Breast epithelium (tissue), 4 donors: ENCODE measurements around the gene SAMSN1. TPM values are rescaled to one million over a fixed set of nuclear protein-coding genes. Genes with fewer than 3 reads are reported as not detected.

Experiments
- DNase-seq, 2 donors: peaks; one replicate each; pipeline ENCODE4 v3.0.0-alpha.2; 2019; ENCODE audit warnings: low spot score in 2 of 2
- H3K27ac ChIP-seq, 2 donors: fragments of 200-600 bp; sonication (generic) in 1 of 2; one replicate each; pipeline ENCODE4 v1.5.1; 2016 to 2019; ENCODE audit warnings: mild to moderate bottlenecking in 1 of 2
- H3K27me3 ChIP-seq, 2 donors: fragments of 200-600 bp; sonication (generic) in 1 of 2; one replicate each; pipeline versions ENCODE4 v1.5.1 to v1.6.0; 2017 to 2019; ENCODE audit warnings: control low read depth in 1 of 2, mild to moderate bottlenecking in 1 of 2
- H3K36me3 ChIP-seq: fragments of 200-600 bp; one replicate; pipeline ENCODE4 v1.5.1; 2019
- H3K4me1 ChIP-seq, 2 donors: fragments of 200-600 bp; sonication (generic); one replicate each; pipeline ENCODE4 v1.5.1; 2016 to 2019; ENCODE audit warnings: control low read depth in 1 of 2
- H3K4me3 ChIP-seq, 3 donors: fragments of 200-600 bp; sonication (generic); 1 replicate in 2 of 3; 2 replicates in 1 of 3; pipeline ENCODE4 v1.5.1; 2016 to 2019; ENCODE audit warnings: mild to moderate bottlenecking in 3 of 3, moderate library complexity in 2 of 3
- H3K9me3 ChIP-seq, 2 donors: fragments of 200-600 bp; sonication (generic) in 1 of 2; one replicate each; pipeline ENCODE4 v1.5.1; 2016 to 2019; ENCODE audit warnings: control low read depth in 1 of 2
- POLR2A ChIP-seq: fragments of 450-650 bp; IDR thresholded peaks from one replicate; pipeline ENCODE4 v1.6.1; 2016; ENCODE audit warnings: antibody characterized with exemption, mild to moderate bottlenecking, moderate library complexity
- POLR2AphosphoS5 ChIP-seq, 3 donors: sonication (generic); formaldehyde crosslinking; IDR thresholded peaks; one replicate each; pipeline ENCODE4 v1.6.1; 2017; ENCODE audit warnings: antibody characterized with exemption in 3 of 3
- intact Hi-C: fragments of 100-400 bp; cut with DNase I; formaldehyde crosslinking; loops from one replicate; pipeline ENCODE4 v1.15.1; 2023; ENCODE audit warnings: low total_unique reads
- total RNA-seq, 3 donors: library from RNA; depleted of rRNA; stranded (reverse); fragments of >200 nt; gene quantifications; one replicate each; pipeline ENCODE4 v1.1.0, GENCODE V29; 2016
- TF ChIP-seq, protein P1 (sequence below), 3 donors: fragments of 450-650 bp; IDR thresholded peaks; one replicate each; pipeline ENCODE4 v1.5.1; 2016 to 2017; ENCODE audit warnings: antibody characterized with exemption in 3 of 3, mild to moderate bottlenecking in 3 of 3, moderate library complexity in 3 of 3

Gene SAMSN1
- total RNA-seq, 3 donors from 2014 or later = 7.5 to 15.4 (median 11.4) TPM

DNA sequence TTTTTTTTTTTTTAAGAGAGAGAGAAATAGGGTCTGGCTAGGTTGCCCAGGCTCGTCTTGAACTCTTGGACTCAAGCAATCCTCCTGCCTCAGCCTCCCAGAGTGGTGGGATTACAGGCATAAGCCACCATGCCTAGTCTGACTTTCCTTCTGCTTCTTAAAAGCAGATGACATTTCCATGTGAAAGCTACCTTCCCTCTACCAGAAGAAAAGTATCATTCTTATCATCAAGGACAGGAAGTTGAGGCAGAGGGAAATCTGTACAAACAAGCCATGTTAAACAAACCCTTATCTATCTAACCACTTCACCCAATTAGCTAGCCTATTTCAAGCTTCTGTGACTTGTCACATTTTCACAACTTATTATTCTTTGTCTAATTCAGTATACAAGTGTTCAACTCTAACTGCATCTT, 54.8 kb downstream of the SAMSN1 start:
- intact Hi-C loops = no loop called here
- H3K27me3 ChIP-seq = no peaks in the 10 kb centered on the region
- TF ChIP-seq, protein P1, sequence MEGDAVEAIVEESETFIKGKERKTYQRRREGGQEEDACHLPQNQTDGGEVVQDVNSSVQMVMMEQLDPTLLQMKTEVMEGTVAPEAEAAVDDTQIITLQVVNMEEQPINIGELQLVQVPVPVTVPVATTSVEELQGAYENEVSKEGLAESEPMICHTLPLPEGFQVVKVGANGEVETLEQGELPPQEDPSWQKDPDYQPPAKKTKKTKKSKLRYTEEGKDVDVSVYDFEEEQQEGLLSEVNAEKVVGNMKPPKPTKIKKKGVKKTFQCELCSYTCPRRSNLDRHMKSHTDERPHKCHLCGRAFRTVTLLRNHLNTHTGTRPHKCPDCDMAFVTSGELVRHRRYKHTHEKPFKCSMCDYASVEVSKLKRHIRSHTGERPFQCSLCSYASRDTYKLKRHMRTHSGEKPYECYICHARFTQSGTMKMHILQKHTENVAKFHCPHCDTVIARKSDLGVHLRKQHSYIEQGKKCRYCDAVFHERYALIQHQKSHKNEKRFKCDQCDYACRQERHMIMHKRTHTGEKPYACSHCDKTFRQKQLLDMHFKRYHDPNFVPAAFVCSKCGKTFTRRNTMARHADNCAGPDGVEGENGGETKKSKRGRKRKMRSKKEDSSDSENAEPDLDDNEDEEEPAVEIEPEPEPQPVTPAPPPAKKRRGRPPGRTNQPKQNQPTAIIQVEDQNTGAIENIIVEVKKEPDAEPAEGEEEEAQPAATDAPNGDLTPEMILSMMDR (IDR thresholded peaks at IDR 0.05) = no peak
- TF ChIP-seq POLR2AphosphoS5 (IDR thresholded peaks at IDR 0.05) (no peak), POLR2A (no peak)

DNA sequence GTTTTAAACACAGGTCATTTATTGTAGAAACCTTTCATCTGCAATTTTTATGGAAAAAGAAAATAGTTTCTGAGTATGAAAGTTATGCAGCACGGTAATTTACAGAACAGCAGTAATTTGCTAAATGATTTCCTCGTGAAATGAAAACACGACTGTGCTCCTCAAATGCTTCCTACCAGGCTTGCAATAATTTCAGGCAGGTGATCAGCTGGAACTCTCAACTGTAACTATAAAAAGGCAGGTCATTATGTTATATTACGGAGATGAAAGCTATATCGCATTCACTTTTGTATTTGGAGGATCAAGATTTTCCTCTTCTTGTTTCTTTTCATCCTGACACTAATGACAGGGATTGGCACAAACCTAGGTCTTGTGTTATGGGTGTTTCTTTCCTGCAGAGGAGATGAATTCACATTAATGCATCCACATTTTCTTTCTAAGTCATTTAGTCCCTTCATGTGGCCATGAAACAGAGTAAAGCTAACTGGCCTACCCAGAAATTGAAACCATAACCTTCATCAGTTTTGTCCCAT, 57.4 kb downstream of the SAMSN1 start:
- Histone ChIP-seq H3K9me3 (no peaks in the 10 kb centered on the region), H3K27me3 (no peaks in the 10 kb centered on the region), H3K4me3 (no peak overlapping the region), H3K27ac (no peak overlapping the region), H3K4me1 (no peaks in the 10 kb centered on the region), H3K36me3 (no peaks in the 10 kb centered on the region)
- intact Hi-C loops = no loop called here
- no peak for DNase-seq
- no peak for TF ChIP-seq POLR2AphosphoS5 (IDR thresholded peaks at IDR 0.05)
- TF ChIP-seq, protein P1 (IDR thresholded peaks at IDR 0.05) = no peak

More for the DNA sequence above, 54.8 kb downstream of the SAMSN1 start:
- no peaks in the 10 kb centered on the region for H3K9me3 ChIP-seq
- DNase-seq = no peak
- H3K4me3 ChIP-seq = no peak overlapping the region
- no peaks in the 10 kb centered on the region for H3K36me3 ChIP-seq
- no peaks in the 10 kb centered on the region for H3K4me1 ChIP-seq
- H3K27ac ChIP-seq = no peak overlapping the region

DNA sequence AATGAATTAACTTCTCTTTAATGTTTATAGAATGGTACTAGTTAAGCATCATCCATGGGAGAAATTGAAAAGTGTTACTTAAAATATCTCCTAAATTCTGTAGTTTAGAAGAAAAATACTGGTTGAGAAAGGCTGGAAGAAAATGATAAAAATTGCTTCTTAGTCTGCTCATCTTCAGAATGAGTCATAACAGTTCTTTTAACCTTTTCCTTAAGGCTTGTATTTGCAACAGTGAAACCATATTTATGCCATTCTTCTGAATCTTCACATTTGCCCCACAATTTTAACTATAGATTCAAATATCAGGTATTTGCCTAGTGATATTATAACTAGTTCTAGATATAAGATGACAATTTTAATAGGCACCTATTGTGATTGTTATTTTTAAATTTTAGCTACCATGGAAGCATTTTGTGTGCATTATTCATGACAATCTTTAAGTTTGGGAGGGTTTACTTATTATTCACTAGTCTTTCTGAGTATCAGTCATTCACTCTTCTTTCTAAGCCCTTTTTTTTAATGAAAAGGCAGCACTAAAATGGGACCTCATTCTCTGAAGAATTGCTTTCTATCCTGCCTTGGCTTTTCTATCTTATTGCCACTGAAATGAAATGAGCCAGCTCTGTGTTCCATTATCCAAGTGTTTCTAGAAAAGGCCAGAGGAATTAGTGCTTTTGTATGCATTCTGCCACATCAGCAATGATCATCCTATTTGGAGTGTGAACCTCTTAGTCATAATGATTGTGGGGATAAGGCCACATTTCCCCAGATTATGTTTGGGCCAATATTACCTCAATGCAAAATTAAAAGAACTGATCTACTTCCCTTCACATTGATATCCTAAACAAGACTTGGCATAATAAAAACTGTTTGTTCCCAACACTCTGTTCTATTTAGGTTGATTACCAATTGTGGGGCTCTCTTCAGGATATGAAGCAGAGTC, 58.4 kb downstream of the SAMSN1 start:
- TF ChIP-seq POLR2A (no peak), POLR2AphosphoS5 (IDR thresholded peaks at IDR 0.05) (no peak)
- TF ChIP-seq, protein P1 (IDR thresholded peaks at IDR 0.05) = no peak
- Histone ChIP-seq H3K36me3 (no peaks in the 10 kb centered on the region), H3K27me3 (no peaks in the 10 kb centered on the region), H3K4me3 (no peak overlapping the region), H3K4me1 (no peaks in the 10 kb centered on the region), H3K27ac (no peak overlapping the region), H3K9me3 (no peaks in the 10 kb centered on the region)
- intact Hi-C loops = no loop called here
- DNase-seq = no peak

DNA sequence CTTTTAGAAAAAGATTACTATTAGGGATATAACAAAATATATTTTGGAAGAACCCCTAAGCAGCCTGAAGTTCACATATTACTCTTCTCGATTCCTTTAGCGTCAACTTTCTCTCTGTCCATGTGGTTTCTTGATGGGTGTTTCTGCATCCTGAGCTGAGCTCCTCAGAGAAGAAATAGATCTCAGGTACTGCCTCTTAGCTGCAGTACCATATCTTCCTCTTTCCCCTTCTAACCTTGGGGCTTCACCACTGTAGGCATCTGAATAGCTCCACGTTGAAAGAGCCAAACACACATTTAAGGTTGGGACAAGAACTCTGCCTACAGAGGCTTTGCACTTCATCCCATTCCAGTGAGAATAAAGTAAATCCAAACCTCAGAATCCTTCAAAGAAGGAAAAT, 59.2 kb downstream of the SAMSN1 start:
- H3K36me3 ChIP-seq = no peaks in the 10 kb centered on the region
- intact Hi-C loops = no loop called here
- no peaks in the 10 kb centered on the region for H3K9me3 ChIP-seq
- H3K27ac ChIP-seq = no peak overlapping the region
- TF ChIP-seq, protein P1 (IDR thresholded peaks at IDR 0.05) = no peak
- TF ChIP-seq POLR2AphosphoS5 (IDR thresholded peaks at IDR 0.05) = no peak
- no peak for TF ChIP-seq POLR2A
- no peaks in the 10 kb centered on the region for H3K4me1 ChIP-seq
- DNase-seq = no peak
- no peak overlapping the region for H3K4me3 ChIP-seq
- no peaks in the 10 kb centered on the region for H3K27me3 ChIP-seq
